T follicular helper cell (primary cell): ENCODE measurements around the gene TMEM50A.
"Not testable (repeated sequence)": the region's sequence is repeated elsewhere in the genome, so short reads cannot be mapped to it uniquely, and the experiment has no call there.

Source experiments
- DNase-seq: peaks from one replicate; pipeline ENCODE4 v3.0.0-alpha.2; 2020; ENCODE audit warnings: low read depth
- total RNA-seq, 2 experiments: gene quantifications; one replicate each; lab custom pipeline; 2026; lab: John Stamatoyannopoulos, UW

TMEM50A gene
- total RNA-seq = 109 to 131 reads per million in 2 experiments

DNA sequence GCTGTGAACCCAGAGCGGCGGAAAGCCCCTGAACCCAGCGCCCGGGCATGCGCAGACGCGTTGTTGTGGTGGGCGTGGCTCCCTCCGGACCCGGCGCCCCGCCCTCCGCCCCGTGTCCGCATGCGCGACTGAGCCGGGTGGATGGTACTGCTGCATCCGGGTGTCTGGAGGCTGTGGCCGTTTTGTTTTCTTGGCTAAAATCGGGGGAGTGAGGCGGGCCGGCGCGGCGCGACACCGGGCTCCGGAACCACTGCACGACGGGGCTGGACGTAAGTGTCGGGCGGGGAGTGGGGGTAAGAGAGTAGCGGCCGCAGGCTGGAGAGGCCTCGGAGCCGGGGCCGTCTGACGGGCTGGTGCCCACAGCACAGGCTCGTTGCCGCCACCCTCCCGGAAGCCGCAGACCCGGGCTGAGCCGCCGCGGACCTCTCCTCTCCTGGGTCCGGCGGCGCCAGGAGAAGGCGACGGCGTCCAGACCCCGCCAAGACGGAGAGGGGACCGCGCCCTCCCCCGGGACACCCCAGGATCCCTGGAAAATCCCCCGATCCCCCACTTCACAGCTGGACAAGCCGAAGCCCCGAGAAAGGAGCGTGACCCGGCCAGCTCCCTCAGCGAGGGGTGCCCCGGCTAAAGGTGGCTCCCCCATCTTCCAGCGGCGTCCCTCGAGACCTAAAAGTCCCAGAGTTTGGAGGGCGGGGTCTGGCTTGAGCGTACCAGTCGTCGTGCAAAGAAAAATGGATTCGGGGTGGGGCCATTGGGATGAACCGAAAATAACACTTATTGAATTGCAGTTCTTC lies at the start of gene TMEM50A:
Gene TMEM50A (plus strand): TSS at position 147 of the 794 bp plus-strand sequence. CDS start 2,153 bp downstream, outside the sequence.
- DNase-seq = peak; percentile 87

DNA sequence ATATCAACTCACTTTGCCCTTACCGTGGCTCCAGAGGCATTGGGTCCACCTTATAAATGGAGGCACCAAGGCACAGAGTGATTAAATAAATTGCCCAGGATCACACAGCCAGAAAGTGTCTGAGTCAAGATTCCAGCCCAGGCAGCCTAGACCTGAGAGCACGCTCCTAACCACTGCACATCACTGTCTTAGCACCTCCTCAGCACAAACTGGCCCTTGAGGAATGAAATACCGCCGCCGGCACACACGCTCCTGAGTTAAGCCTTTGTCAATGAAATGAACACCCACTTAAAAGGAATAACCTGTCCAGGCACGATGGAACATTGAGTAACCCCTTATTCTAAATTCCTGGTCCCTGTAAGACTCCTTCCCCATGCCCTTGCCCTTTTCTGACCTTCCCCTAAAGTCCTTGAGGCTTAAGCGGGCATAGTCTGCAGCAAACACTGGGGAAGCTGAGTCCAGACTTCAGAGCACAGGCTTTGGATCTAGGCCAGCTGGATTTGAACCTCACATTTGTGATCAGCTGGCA lies 49.5 kb upstream of the TMEM50A start:
- not testable (repeated sequence) for DNase-seq

DNA sequence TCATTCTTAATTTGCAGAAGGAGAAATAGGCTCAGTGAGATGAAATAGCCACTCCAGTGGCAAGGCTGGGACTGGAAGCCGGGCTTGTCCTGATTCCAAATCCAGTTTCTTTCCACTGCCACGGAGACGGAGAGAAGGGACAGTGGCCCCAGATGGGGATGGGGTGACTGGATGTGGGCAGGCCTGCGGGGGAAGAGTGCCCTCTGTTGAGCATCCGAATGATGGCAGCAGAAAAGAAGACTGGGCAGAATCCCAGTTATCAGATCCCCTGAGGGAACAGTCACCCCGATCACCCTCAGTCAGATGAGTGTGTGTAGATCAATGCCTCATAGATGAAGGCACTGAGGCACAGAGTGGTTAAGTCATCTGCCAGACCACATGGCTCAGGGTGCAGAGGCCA lies 48.1 kb upstream of the TMEM50A start:
- DNase-seq = not testable (repeated sequence)

GRCh38 chr1:25293426-25293825 lies 44.7 kb upstream of the TMEM50A start:
- not testable (repeated sequence) for DNase-seq

DNA sequence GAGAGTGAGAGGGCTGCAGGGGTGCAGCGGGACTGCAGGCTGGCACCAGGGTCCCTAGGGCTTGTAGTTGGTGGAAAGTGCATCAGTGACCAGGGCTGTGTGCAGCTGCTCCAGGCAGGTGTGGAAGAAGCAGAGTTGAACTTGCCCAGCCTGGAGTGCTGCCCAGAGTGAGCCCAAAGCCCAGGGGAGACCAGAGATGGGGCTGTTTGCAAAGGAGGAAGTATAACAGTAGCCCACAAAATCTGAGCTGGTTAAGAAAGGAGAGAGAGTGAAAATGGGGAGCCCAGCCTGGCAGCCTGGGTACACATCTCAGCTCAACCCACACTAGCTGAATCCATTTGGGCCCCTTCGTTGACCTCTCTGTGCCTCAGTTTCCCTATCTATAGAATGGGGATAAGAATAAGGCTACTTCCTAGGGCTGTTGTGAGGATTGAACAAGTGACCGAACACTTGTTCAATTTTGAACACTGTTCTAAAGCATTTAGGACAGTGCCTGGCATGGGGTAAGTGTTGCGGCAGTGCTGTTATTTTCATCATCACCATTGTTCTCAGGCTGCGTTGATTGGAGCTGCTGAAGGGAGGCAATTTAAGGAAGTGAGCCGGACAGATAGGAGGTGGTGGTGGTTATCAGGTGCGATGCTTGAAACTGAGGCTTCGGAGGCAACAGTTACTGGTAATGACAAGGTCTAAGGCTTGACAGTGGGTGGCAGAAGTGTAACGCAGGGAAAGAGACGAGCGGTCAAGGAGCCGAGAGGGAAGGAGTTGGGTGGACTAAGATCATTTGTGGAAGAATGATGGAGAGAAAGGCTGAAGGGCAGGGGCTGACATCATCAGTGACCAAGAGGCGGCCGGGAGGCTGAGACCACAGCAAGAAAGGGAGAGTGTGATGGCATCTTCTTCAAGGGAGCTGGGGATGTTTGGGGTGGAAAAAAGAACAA lies 43.0 kb upstream of the TMEM50A start:
- not testable (repeated sequence) for DNase-seq

- not testable (repeated sequence) for DNase-seq
Observed at GRCh38 chr1:25296501-25296900, 41.6 kb upstream of the TMEM50A start.

DNA sequence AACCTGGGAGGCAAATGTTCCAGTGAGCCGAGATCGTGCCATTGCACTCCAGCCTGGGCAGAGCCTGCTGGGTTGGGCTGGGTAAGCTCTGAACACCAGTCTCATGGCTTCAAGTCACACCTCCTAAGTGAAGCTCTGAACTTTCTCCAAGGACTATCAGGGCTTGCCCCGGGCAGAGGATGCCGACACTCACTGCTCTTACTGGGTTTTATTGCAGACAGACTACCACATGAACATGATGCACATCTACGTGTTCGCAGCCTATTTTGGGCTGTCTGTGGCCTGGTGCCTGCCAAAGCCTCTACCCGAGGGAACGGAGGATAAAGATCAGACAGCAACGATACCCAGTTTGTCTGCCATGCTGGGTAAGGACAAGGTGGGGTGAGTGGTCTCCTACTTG lies 37.4 kb upstream of the TMEM50A start:
- DNase-seq = not testable (repeated sequence)

DNA sequence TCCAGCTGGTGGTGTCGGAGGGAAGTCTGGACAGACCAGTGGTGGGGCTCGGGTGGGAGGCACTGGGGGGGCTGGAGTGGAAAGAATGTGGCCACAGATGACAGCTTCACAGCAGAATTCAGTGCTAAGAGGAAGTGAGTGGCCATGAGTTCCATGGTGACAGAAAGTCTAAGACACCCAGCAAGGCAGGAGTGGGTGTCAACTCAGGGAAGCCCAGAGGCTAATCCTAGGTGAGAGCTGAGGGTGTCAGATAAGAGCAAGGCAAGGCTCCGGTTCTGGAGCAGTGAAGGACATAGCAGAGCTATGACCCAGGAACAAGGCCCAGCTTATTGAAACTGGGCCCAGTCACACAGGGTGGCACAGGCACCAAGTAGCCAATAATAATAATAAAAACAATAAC lies 35.8 kb upstream of the TMEM50A start:
- not testable (repeated sequence) for DNase-seq

DNA sequence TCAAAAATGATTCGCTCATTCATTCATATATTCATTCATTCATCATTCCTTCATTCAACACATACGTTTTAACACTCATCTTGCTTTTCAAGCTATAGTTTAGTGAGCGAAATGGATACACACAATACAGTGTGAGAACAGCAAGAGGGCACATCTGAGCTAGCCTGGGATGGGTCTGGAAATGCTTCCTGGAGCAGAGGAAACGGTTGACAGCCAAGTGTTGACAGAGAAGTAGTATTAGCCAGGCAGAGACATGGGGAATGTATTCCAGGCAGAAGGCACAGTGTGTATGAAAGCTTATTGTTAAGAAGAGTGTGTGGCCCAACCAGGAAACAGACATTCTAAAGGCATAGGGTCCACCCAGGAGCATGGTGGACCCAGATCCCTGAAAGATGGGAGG lies 33.2 kb upstream of the TMEM50A start:
- not testable (repeated sequence) for DNase-seq

DNA sequence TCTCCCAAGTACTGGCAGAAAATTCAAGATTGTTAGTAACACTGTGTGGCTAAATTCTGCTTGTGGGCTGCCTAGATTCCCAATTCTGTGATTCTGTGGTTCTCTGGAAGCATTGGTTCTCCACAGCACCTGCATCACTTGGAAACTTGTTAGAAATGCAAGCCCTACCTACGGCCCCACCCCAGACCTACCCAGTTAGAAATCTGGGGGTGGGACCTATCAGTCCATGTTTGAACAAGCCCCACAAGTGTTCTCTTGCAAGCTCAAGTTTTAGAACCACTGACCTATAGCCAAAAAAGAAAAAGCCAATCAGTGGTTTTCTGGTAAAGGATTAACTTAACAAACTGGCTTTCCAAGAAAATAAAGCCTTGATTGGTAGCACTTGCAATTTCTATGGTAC lies 30.0 kb upstream of the TMEM50A start:
- DNase-seq = not testable (repeated sequence)

- DNase-seq = not testable (repeated sequence)
Observed at GRCh38 chr1:25309085-25309484, 29.0 kb upstream of the TMEM50A start.

DNA sequence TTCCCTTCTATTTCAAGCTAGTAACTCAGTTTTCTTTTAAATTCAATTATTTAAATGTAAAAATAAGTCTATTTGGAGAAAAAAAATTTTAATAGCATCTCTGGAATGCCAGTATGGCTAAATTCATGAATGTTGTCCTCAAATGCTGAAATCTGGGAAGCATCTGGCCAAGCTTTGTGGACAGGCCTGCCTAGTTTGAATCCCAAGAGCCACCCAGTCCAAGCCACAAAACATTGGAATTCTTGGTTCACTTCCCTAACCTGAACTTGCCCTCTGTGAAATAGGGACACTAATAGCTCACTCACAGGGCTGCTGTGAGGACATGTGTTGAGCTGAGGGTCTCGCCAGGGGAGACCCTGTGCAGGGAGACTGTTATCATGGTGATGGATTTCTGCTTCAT lies 28.6 kb upstream of the TMEM50A start:
- not testable (repeated sequence) for DNase-seq

DNA sequence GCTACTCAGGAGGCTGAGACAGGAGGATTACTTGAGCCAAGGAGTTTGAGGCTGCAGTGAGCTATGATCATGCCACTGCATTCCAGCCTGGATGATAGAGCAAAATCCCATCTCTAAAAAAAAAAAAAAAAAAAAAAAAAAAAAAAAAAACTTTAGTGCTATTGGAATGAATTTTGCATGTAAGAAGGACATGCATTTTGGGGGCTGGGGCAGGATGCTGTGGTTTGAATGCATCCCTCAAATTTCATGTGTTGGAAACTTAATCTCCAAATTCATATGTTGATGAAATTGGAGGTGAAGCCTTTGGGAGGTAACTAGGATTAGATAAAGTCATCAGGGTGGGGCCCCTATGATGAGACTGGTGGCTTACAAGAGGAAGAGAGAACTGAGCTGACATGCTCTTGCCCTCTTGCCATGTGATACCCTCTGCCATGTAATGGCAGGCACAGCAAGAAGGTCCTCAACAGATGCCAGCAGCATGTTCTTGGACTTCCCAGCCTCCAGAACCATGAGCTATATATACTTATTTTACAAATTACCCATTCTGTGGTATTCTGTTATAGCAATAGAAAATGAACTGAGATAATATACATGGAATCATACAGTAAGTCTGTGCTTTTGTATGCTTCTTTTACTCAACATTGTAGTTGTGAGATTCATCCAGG lies 25.2 kb upstream of the TMEM50A start:
- not testable (repeated sequence) for DNase-seq

- DNase-seq = not testable (repeated sequence)
Observed at GRCh38 chr1:25320314-25320938, 17.7 kb upstream of the TMEM50A start.

DNA sequence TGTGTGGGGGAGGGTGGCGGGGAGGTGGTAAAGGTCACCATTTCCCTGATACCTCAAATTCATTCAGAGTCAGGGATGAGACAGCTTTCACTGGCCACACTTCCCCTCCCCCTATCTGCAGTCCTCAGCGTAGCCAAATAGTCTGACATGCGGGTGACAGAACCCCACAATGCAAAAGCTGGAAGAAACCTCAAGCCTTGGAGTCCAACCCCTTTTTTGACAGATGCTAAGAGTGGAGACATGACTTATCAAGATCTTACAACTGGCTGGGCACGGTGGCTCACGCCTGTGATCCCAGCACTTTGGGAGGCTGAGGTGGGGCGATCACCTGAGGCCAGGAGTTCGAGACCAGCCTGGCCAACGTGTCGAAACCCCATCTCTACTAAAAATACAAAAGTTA lies 16.0 kb upstream of the TMEM50A start:
- not testable (repeated sequence) for DNase-seq

DNA sequence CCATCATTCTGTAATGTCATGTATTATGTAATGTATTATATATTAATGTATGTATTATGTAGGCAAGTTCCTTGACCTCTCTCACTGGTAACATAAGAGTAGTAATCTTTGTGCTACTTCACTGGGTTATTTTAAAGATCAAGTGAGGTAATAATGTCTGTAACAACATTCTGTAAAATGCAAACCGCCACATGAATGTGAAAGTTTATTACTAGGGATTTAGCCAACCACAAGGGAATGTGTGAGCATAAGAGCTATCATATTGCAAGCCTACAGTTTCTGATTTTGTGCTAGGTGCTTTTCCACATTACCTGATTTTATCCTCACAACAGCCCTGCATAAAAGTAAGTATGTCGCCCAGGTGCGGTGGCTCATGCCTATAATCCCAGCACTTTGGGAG lies 13.7 kb upstream of the TMEM50A start:
- DNase-seq = not testable (repeated sequence)

- not testable (repeated sequence) for DNase-seq
Observed at GRCh38 chr1:25327864-25328790, 10.0 kb upstream of the TMEM50A start.

DNA sequence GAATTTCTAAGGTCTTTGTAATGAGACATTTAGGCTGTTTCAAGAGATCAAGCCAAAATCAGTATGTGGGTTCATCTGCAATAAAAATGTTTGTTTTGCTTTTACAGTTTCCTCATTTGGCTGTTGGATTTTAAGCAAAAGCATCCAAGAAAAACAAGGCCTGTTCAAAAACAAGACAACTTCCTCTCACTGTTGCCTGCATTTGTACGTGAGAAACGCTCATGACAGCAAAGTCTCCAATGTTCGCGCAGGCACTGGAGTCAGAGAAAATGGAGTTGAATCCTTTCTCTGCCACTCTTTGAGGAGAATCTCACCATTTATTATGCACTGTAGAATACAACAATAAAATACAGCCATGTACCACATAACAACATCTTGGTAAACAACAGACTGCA lies 9.3 kb upstream of the TMEM50A start:
- DNase-seq = not testable (repeated sequence)

DNA sequence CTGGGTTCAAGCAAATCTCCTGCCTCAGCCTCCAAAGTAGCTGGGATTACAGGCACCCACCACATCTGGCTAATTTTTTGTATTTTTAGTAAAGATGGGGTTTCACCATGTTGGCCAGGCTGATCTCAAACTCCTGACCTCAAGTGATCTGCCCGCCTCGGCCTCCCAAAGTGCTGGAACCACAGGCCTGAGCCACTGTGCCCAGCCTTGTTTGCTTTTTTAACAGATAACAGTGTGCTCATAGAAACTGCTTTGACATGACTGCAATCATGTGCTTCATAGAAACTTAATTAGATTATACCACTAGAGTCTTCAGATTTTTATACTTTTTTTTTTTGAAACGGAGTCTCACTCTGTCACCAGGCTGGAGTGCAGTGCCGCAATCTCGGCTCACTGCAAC lies 8.8 kb upstream of the TMEM50A start:
- DNase-seq = not testable (repeated sequence)

GRCh38 chr1:25329950-25330349 lies 8.2 kb upstream of the TMEM50A start:
- DNase-seq = not testable (repeated sequence)
